Myocyte (in vitro differentiated cells): ENCODE data around the gene KCNK4. TPM values are rescaled to one million over a fixed set of nuclear protein-coding genes. Genes with fewer than 3 reads are reported as not detected.
"Not testable (repeated sequence)": the region's sequence is repeated elsewhere in the genome, so short reads cannot be mapped to it uniquely, and the experiment has no call there.

Experiments
- DNase-seq: peaks from one replicate; pipeline ENCODE4 v3.0.0-alpha.2; 2012; ENCODE audit warnings: low read depth
- total RNA-seq: library from RNA; depleted of rRNA; stranded (reverse); fragments of >200 nt; gene quantifications from 2 replicates; pipeline ENCODE4 v1.2.3, GENCODE V29; 2014

Gene KCNK4
- total RNA-seq, 1 donor from 2014 or later: not detected

- DNase-seq: peak; percentile 64
Observed at GRCh38 chr11:64305691-64306562, 14.8 kb downstream of the KCNK4 start.

- DNase-seq: no peak
Observed at GRCh38 chr11:64306563-64306875, 15.4 kb downstream of the KCNK4 start.

GRCh38 chr11:64306876-64307622 lies 15.9 kb downstream of the KCNK4 start:
- no peak for DNase-seq

GRCh38 chr11:64307795-64308194 lies 16.7 kb downstream of the KCNK4 start:
- not testable (repeated sequence) for DNase-seq

GRCh38 chr11:64312947-64313346 lies 21.8 kb downstream of the KCNK4 start:
- DNase-seq: no peak

GRCh38 chr11:64313491-64314145 lies 22.5 kb downstream of the KCNK4 start:
- DNase-seq: peak; percentile 77

GRCh38 chr11:64314146-64314804 lies 23.2 kb downstream of the KCNK4 start:
- peak; percentile 35 for DNase-seq

GRCh38 chr11:64314805-64315561 lies 23.9 kb downstream of the KCNK4 start:
- no peak for DNase-seq

GRCh38 chr11:64315667-64316526 lies 24.8 kb downstream of the KCNK4 start:
- not testable (repeated sequence) for DNase-seq

GRCh38 chr11:64316672-64317324 lies 25.7 kb downstream of the KCNK4 start:
- DNase-seq: no peak

GRCh38 chr11:64317325-64317960 lies 26.3 kb downstream of the KCNK4 start, which contains the start of gene TRMT112:
TRMT112 (minus strand) TSS chr11:64317559; CDS start chr11:64317526, 33 bp downstream.
- DNase-seq: peak; percentile 99

GRCh38 chr11:64317961-64318765 lies 27.1 kb downstream of the KCNK4 start, which contains the start of gene PRDX5:
PRDX5 (plus strand) TSS chr11:64318121; CDS start chr11:64318216, 95 bp downstream.
- DNase-seq: peak; percentile 97

- no peak for DNase-seq
Observed at GRCh38 chr11:64318766-64319761, 28.0 kb downstream of the KCNK4 start.

- DNase-seq: no peak
Observed at GRCh38 chr11:64320556-64320955, 29.5 kb downstream of the KCNK4 start.

- no peak for DNase-seq
Observed at GRCh38 chr11:64321026-64321425, 29.9 kb downstream of the KCNK4 start.

GRCh38 chr11:64321533-64321932 lies 30.4 kb downstream of the KCNK4 start:
- no peak for DNase-seq
